Neural progenitor cell (in vitro differentiated cells): ENCODE measurements around the gene ZNF280B. TPM values are rescaled to one million over a fixed set of nuclear protein-coding genes. Genes with fewer than 3 reads are reported as not detected.

Experiments used
- DNase-seq: peaks from one replicate; pipeline ENCODE4 v3.0.0-alpha.2; 2016; ENCODE audit warnings: low spot score
- H2AFZ ChIP-seq: fragments of 200-600 bp; sonication (generic); replicated peaks from 2 replicates; pipeline ENCODE4 v1.6.1; 2016; ENCODE audit warnings: antibody characterized with exemption
- H3F3A ChIP-seq: fragments of 200-600 bp; sonication (generic); 2 replicates; pipeline ENCODE4 v1.6.1; 2016; ENCODE audit warnings: antibody characterized with exemption, low read depth
- H3K27ac ChIP-seq: fragments of 200-600 bp; sonication (generic); 2 replicates; pipeline ENCODE4 v1.5.1; 2016; ENCODE audit warnings: mild to moderate bottlenecking
- H3K27me3 ChIP-seq: fragments of 200-600 bp; sonication (generic); 2 replicates; pipeline ENCODE4 v1.6.1; 2016; ENCODE audit warnings: mild to moderate bottlenecking, moderate library complexity
- H3K36me3 ChIP-seq: fragments of 200-600 bp; sonication (generic); 2 replicates; pipeline ENCODE4 v1.5.1; 2016
- H3K4me1 ChIP-seq: fragments of 200-600 bp; sonication (generic); 2 replicates; pipeline ENCODE4 v1.6.1; 2016; ENCODE audit warnings: mixed run types
- H3K4me2 ChIP-seq: fragments of 200-600 bp; sonication (generic); 2 replicates; pipeline ENCODE4 v1.6.1; 2016
- H3K4me3 ChIP-seq: fragments of 200-600 bp; sonication (generic); 2 replicates; pipeline ENCODE4 v1.5.1; 2016
- H3K79me2 ChIP-seq: fragments of 200-600 bp; sonication (generic); 2 replicates; pipeline ENCODE4 v1.6.1; 2016; ENCODE audit warnings: low read depth
- H3K9ac ChIP-seq: fragments of 200-600 bp; sonication (generic); 2 replicates; pipeline ENCODE4 v1.6.1; 2016
- H3K9me3 ChIP-seq: fragments of 200-600 bp; sonication (generic); 2 replicates; pipeline ENCODE4 v1.5.1; 2016; ENCODE audit warnings: low read depth
- H4K20me1 ChIP-seq: fragments of 200-600 bp; sonication (generic); 2 replicates; pipeline ENCODE4 v1.6.1; 2016; ENCODE audit warnings: low read depth
- H3K27ac Mint-ChIP-seq: 3 replicates; pipeline ENCODE4 v1.8.0; 2021; ENCODE audit warnings: mixed read lengths
- H3K27me3 Mint-ChIP-seq: 2 replicates; pipeline ENCODE4 v1.8.0; 2022; ENCODE audit warnings: low read depth, mild to moderate bottlenecking, inconsistent platforms, moderate library complexity, mixed read lengths; ENCODE audit not compliant: insufficient read depth
- H3K36me3 Mint-ChIP-seq: 3 replicates; pipeline ENCODE4 v1.8.0; 2021; ENCODE audit warnings: mixed read lengths
- H3K4me1 Mint-ChIP-seq: 3 replicates; pipeline ENCODE4 v1.8.0; 2021; ENCODE audit warnings: mixed read lengths
- H3K4me3 Mint-ChIP-seq: 3 replicates; pipeline ENCODE4 v1.8.0; 2021; ENCODE audit warnings: mild to moderate bottlenecking, moderate library complexity, mixed read lengths
- H3K9me3 Mint-ChIP-seq: 3 replicates; pipeline ENCODE4 v1.8.0; 2020; ENCODE audit warnings: mixed read lengths
- EZH2 ChIP-seq: fragments of 200-600 bp; sonication (generic); IDR thresholded peaks from 2 replicates; pipeline ENCODE4 v1.6.1; 2017; ENCODE audit warnings: antibody characterized with exemption, mild to moderate bottlenecking, moderate library complexity
- EZH2phosphoT487 ChIP-seq: fragments of 200-600 bp; sonication (generic); IDR thresholded peaks from 2 replicates; pipeline ENCODE4 v1.6.1; 2017; ENCODE audit warnings: antibody characterized with exemption
- total RNA-seq: library from RNA; depleted of rRNA; stranded (reverse); fragments of >200 nt; gene quantifications from 2 replicates; pipeline ENCODE4 v1.2.3, GENCODE V29; 2015; ENCODE audit warnings: low replicate concordance
- TF ChIP-seq, protein P1 (sequence below): fragments of 200-600 bp; sonication (generic); IDR thresholded peaks from 2 replicates; pipeline ENCODE4 v1.5.1; 2017; ENCODE audit warnings: antibody characterized with exemption, mild to moderate bottlenecking

The ZNF280B gene
- total RNA-seq, 1 donor from 2014 or later, result 14.2 TPM

DNA sequence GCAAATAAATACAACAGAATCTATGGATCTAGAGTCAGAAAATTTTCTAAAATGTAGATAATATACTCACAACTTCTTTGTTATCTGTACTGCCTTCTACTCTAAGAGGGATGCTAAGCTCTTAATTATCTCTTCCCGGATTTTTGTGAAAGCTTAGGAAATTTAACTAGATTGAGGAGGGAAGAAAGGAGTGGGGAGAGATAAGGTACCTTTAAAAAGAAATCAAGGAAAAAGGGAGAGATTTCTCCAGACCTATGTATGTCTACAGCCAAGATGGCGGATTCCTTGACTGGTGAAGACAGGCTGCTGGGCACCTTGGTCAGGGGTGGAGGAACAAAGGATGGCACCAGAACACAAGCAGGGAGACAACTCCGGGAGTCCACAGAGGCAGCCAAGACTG lies 23.0 kb downstream of the ZNF280B start:
- Histone ChIP-seq H4K20me1 (peaks cover 14% of the 10 kb centered on the region), H3K79me2 (no peaks in the 10 kb centered on the region), H3K4me2 (no peak overlapping the region), H3K4me1 (no peaks in the 10 kb centered on the region), H3K27ac (no peak overlapping the region), H3K9ac (no peak overlapping the region), H3F3A (no peaks in the 10 kb centered on the region), H2AFZ (no peak overlapping the region), H3K4me3 (no peak overlapping the region), H3K36me3 (peaks cover 2% of the 10 kb centered on the region), H3K27me3 (no peaks in the 10 kb centered on the region), H3K9me3 (no peaks in the 10 kb centered on the region)
- no peaks in the 10 kb centered on the region for H3K9me3 Mint-ChIP-seq
- H3K4me1 Mint-ChIP-seq, result no peaks in the 10 kb centered on the region
- no peak overlapping the region for H3K27ac Mint-ChIP-seq
- no peaks in the 10 kb centered on the region for H3K27me3 Mint-ChIP-seq
- no peak for DNase-seq
- TF ChIP-seq, protein P1, sequence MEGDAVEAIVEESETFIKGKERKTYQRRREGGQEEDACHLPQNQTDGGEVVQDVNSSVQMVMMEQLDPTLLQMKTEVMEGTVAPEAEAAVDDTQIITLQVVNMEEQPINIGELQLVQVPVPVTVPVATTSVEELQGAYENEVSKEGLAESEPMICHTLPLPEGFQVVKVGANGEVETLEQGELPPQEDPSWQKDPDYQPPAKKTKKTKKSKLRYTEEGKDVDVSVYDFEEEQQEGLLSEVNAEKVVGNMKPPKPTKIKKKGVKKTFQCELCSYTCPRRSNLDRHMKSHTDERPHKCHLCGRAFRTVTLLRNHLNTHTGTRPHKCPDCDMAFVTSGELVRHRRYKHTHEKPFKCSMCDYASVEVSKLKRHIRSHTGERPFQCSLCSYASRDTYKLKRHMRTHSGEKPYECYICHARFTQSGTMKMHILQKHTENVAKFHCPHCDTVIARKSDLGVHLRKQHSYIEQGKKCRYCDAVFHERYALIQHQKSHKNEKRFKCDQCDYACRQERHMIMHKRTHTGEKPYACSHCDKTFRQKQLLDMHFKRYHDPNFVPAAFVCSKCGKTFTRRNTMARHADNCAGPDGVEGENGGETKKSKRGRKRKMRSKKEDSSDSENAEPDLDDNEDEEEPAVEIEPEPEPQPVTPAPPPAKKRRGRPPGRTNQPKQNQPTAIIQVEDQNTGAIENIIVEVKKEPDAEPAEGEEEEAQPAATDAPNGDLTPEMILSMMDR, result no peak
- no peak for TF ChIP-seq EZH2phosphoT487
- no peak for TF ChIP-seq EZH2
- no peak overlapping the region for H3K4me3 Mint-ChIP-seq
- H3K36me3 Mint-ChIP-seq, result peaks cover 37% of the 10 kb centered on the region

DNA sequence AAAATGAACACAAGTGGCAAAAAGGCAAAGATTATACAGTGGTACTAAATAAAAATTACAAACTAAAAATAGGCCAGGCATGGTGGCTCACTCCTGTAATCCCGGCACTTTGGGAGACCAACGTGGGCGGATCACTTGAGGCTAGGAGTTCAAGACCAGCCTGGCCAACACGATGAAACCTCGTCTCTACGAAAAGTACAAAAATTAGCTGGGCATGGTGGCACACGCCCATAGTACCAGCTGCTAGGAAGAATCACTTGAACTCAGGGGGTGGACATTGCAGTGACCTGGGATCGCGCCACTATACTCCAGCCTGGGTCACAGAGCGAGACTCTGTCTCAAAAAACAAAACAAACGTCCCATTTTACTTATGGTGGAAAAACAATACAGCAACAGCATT lies 24.5 kb downstream of the ZNF280B start:
- Mint-ChIP-seq H3K36me3 (peaks cover 32% of the 10 kb centered on the region), H3K4me3 (no peak overlapping the region), H3K27ac (no peak overlapping the region), H3K9me3 (no peaks in the 10 kb centered on the region), H3K27me3 (no peaks in the 10 kb centered on the region), H3K4me1 (no peaks in the 10 kb centered on the region)
- Histone ChIP-seq H3F3A (no peaks in the 10 kb centered on the region), H3K4me3 (no peak overlapping the region), H3K36me3 (peaks cover 2% of the 10 kb centered on the region), H3K27ac (no peak overlapping the region), H3K27me3 (no peaks in the 10 kb centered on the region), H3K9ac (no peak overlapping the region), H4K20me1 (peaks cover 10% of the 10 kb centered on the region), H2AFZ (no peak overlapping the region), H3K4me2 (no peak overlapping the region), H3K4me1 (no peaks in the 10 kb centered on the region), H3K79me2 (no peaks in the 10 kb centered on the region), H3K9me3 (no peaks in the 10 kb centered on the region)
- TF ChIP-seq EZH2 (no peak), EZH2phosphoT487 (no peak)
- TF ChIP-seq, protein P1, result no peak
- no peak for DNase-seq

DNA sequence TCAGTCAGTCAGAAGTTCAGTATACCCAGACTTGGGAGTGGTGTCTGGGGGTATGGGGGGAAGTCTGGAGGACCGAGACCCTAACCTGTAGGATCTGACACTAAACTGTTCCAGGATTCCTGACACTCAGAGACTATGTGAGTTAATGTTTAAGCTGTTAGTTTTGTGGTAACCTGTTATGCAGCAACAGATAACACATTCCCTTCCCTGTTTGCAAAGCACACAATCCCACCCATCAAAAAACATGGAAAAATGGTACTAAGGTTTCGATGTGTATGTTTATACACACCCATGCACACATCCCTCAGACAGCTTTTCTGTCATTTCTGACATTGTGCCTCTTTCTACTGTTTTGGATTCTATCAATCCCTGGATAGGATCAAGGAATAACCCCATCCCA lies 27.6 kb downstream of the ZNF280B start:
- no peak for DNase-seq
- Mint-ChIP-seq H3K27me3 (no peaks in the 10 kb centered on the region), H3K36me3 (peaks cover 14% of the 10 kb centered on the region), H3K4me1 (no peaks in the 10 kb centered on the region), H3K4me3 (no peak overlapping the region), H3K9me3 (no peaks in the 10 kb centered on the region), H3K27ac (no peak overlapping the region)
- H4K20me1 ChIP-seq, result peaks cover 8% of the 10 kb centered on the region
- H3K27ac ChIP-seq, result no peak overlapping the region
- no peaks in the 10 kb centered on the region for H3F3A ChIP-seq
- H2AFZ ChIP-seq, result no peak overlapping the region
- no peaks in the 10 kb centered on the region for H3K79me2 ChIP-seq
- no peaks in the 10 kb centered on the region for H3K9me3 ChIP-seq
- no peak overlapping the region for H3K9ac ChIP-seq
- TF ChIP-seq EZH2 (no peak), EZH2phosphoT487 (no peak)
- TF ChIP-seq, protein P1, result no peak
- H3K36me3 ChIP-seq, result no peaks in the 10 kb centered on the region
- H3K4me1 ChIP-seq, result no peaks in the 10 kb centered on the region
- H3K4me2 ChIP-seq, result no peak overlapping the region
- H3K4me3 ChIP-seq, result no peak overlapping the region
- no peaks in the 10 kb centered on the region for H3K27me3 ChIP-seq
